NCI-H128 (cell line): ENCODE results near the gene SLC7A5.
"Not testable (repeated sequence)": the region's sequence is repeated elsewhere in the genome, so short reads cannot be mapped to it uniquely, and the experiment has no call there.

ENCODE experiments used
- DNase-seq: peaks from one replicate; lab custom pipeline; 2025; ENCODE audit not compliant: unreplicated experiment; lab: John Stamatoyannopoulos, UW

The SLC7A5 gene

DNA sequence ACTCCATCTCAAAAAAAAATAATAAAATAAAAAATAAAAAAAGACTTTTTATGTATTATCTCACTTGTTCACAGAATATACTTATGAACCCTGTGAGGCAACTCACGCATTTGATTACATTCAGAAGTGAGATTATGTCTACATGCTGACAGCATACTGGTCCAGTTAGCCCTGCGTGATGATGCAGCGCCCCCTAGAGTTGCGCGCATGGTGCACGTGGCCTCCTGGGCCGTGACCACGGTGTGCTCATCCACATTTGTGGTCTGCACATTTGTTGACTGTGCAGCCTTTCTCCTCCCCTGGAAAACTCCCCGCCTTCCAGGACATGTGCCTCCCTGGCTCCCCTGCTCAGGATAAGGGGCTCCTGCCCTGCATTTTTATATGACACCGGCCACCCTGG is 20.5 kb upstream of the SLC7A5 start:
- DNase-seq, result not testable (repeated sequence)

DNA sequence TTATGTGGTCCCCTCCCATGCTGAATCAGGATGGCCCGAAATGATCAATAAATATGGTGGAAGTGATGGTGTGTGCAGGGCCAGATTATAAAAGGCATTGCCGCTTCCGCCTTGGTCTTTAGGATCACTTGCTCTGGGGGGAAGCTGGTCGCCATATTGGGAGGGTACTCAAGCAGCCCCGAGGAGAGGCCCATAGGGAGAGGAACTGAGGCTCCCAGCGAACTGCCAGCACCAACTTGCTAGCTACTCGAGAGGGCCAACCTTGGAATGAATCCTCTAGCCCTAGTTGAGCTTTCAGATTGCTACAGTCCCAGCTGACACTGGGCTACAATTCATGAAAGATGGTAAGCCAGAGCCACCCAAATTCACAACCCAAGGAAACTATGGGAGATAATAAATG is 19.0 kb upstream of the SLC7A5 start:
- not testable (repeated sequence) for DNase-seq

GRCh38 chr16:87887931-87888330 is 18.6 kb upstream of the SLC7A5 start:
- DNase-seq, result not testable (repeated sequence)

GRCh38 chr16:87885371-87885967 is 16.2 kb upstream of the SLC7A5 start:
- not testable (repeated sequence) for DNase-seq

- DNase-seq, result no peak
Observed at GRCh38 chr16:87882436-87883019, 13.2 kb upstream of the SLC7A5 start.

DNA sequence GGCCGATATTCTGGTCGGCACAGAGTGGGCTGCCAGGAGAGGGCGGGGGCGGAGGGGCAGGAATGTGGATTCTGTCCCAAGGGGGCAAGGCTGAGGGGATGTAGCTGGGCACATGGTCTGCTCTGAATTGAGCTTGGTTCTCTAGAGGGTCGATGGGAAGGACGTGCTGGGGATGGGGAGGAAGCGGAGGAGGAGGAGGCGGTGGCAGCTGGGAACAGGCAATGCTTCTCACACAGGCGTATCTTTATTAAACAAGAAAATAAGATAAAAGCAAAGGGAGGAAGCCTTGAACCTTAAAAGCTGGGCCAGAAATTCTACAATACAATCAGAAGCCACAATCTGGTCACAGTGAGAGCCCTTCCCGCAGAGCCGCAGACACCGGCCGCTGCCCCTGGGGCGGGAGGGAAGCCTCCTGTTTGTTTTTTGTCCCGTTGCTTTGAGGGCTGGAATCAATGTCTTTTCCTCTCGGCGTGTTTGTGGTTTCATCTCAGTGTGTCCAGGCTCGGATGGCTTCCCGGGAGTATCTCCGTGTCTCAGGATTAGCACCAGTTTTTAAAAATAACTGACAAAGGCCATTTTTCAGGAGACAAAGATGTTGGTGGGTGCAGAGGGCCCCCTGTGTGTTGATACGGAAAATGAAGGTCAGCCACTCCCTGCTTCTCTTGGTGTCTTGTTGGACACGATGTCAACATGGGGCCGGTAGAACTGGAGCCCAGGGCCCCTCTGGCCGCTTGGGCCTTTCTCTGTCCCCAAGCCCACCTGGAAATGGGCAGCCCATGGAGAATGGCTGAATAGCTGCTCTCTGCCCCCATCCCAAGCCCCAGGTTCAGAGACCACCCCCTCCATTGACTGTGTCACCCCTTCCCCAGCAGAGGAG is 12.3 kb upstream of the SLC7A5 start:
- no peak for DNase-seq

DNA sequence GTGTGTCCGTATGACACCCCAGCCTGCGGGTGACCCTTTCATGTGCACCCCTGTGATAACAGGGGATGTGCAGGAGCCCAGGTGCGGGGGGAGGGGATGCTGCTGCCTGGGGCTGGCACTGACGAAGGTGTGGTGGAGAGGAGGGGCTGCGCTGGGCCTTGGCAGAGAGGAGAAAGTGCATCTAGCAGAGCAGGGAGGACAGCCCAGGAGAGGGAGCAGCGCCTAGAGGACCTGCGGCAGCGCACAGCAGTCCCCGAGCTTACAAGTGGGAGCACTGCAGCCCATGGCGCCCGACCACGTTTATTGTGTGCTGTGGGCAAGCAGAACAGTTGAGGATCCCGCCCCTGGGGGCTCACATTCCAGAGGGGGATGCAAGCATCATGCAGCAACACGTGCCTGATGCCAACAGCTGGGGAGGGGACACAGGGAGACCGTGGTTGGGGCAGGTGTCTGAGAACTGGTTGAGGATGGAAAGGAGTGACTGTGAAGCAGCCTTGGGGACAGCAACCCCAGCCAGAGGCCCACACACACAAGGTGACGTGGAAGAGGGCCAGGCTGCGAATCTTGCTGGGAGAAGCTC is 10.9 kb upstream of the SLC7A5 start:
- DNase-seq, result no peak

DNA sequence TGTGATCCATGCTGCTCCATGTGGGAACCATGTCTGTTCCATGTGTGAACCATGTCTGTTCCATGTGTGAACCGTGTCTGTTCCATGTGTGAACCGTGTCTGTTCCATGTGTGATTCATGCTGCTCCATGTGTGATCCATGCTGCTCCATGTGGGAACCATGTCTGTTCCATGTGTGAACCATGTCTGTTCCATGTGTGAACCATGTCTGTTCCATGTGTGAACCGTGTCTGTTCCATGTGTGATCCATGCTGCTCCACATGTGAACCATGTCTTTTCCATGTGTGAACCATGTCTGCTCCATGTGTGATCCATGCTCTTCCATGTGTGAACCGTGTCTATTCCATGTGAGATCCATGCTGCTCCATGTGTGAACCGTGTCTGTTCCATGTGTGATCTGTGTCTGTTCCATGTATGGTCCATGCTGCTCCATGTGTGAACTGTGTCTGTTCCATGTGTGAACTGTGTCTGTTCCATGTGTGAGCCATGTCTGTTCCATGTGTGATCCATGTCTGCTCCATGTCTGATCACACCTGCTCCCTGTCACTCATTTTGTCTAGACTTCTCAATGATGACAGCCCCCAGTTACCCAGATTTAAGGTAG is 10.2 kb upstream of the SLC7A5 start:
- DNase-seq, result not testable (repeated sequence)

GRCh38 chr16:87878704-87879103 is 9.4 kb upstream of the SLC7A5 start:
- no peak for DNase-seq

GRCh38 chr16:87877942-87878507 is 8.7 kb upstream of the SLC7A5 start:
- no peak for DNase-seq

GRCh38 chr16:87874639-87875427 is 5.5 kb upstream of the SLC7A5 start:
- no peak for DNase-seq

DNA sequence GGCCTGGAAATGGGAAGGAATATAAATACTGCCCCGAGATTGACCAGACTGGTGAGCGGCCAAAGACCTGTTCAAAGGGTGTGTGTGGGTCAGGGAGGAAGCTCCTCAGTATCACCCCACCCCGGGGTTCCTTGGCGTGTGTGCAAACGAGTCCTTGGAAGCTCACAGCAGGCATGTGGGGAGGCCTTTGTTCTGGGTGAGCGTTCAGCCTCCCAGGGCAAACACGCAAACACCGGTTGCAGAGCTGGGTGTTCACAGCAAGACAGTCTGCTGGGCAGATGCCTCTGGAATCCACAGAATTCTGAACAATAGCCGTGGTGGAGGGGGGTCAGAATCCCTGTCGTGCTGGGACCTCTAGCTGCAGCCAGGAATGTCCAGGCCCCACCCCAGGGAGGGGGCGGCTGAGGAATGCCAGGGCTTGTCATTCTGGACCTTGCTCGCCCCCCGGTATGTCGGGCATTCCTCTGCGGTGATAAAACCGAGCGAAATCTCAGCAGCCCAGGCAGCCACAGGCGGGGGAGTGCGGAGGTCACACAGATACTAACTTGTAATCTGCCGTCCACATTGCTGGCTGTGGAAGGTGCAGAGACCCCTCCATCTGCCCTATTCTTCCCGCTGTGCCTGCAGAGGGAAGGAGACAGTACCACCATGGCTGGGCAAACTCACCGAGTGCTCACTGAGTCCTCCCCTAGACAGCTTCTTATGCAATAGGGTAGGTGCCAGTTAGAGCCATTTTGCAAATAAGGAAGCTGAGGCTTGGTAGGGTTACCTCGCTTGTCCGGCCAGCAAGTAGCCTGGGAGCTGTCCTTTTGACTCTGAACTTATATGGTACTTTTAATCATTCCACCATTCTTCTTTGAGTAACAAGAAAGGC is 1.3 kb upstream of the SLC7A5 start:
- not testable (repeated sequence) for DNase-seq

- DNase-seq, result not testable (repeated sequence)
Observed at GRCh38 chr16:87869879-87870417, 641 bp upstream of the SLC7A5 start.

GRCh38 chr16:87868254-87869029 is 865 bp downstream of the SLC7A5 start:
- DNase-seq, result not testable (repeated sequence)

GRCh38 chr16:87865902-87866555 is 3.3 kb downstream of the SLC7A5 start:
- DNase-seq, result not testable (repeated sequence)

DNA sequence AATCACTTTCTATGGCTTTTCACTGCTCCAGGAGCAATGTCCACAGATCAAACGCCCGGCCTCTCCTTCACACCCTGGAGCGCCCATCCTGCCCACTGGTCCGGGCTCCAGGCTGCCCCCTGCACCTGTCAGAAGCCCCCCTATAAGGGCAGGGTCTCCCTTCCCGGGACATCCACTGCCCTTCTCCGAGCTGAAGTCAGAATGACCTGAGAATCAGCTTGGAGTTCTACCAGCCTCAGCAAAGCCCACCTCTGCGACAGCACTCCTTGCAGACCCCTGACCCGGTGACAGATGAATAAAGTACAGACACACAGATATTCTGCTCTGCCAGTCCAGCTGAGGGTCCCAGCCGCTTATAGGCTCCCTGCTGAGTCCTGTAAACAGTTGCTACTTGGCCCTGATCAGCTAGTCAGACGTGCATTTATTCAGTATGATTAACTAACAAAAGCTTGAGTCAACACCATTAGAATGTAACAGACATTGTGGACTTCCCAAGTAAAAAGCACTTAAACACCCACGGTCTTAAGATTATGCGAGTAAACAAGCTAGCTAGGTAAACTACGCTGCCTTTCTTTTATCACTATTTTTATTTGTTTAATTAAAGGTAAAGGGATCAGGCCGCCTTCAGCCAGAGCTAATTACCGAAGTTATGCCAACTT is 4.8 kb downstream of the SLC7A5 start:
- DNase-seq, result no peak

- not testable (repeated sequence) for DNase-seq
Observed at GRCh38 chr16:87863327-87863635, 6.0 kb downstream of the SLC7A5 start.
